Sigmoid colon (tissue), 7 donors: ENCODE measurements around the gene ZNF208. TPM values are rescaled to one million over a fixed set of nuclear protein-coding genes. Genes with fewer than 3 reads are reported as not detected.
A peak's percentile ranks its signal among the peaks of the same experiment; 100 is the strongest.
"Not testable (repeated sequence)": the region's sequence is repeated elsewhere in the genome, so short reads cannot be mapped to it uniquely, and the experiment has no call there.

Experiments used
- DNase-seq: peaks from one replicate; pipeline ENCODE4 v3.0.0-alpha.2; 2019
- H3K27ac ChIP-seq, 4 donors: fragments of 200-600 bp; sonication (generic); one replicate each; pipeline ENCODE4 v1.5.1; 2016 to 2019; ENCODE audit warnings: mild to moderate bottlenecking in 1 of 4
- H3K27me3 ChIP-seq, 3 donors: fragments of 200-600 bp; sonication (generic); one replicate each; pipeline ENCODE4 v1.5.1; 2019; ENCODE audit warnings: mild to moderate bottlenecking in 1 of 3
- H3K36me3 ChIP-seq, 4 donors: fragments of 200-600 bp; sonication (generic); one replicate each; pipeline ENCODE4 v1.5.1; 2016 to 2019
- H3K4me1 ChIP-seq, 4 donors: fragments of 200-600 bp; sonication (generic); one replicate each; pipeline ENCODE4 v1.5.1; 2017 to 2019
- H3K4me3 ChIP-seq, 4 donors: fragments of 200-600 bp; sonication (generic); one replicate each; pipeline ENCODE4 v1.5.1; 2017 to 2019; ENCODE audit warnings: mild to moderate bottlenecking in 2 of 4, moderate library complexity in 1 of 4
- H3K9me3 ChIP-seq, 4 donors: fragments of 200-600 bp in 3 of 4; sonication (generic) in 3 of 4; one replicate each; pipeline versions ENCODE4 v1.5.1 to v1.6.1; 2013 to 2019
- EP300 ChIP-seq, 4 donors: sonication (generic); formaldehyde crosslinking; IDR thresholded peaks; one replicate each; pipeline ENCODE4 v1.6.1; 2017; ENCODE audit warnings: antibody characterized with exemption in 4 of 4
- POLR2A ChIP-seq, 2 donors: fragments of 450-650 bp; IDR thresholded peaks; one replicate each; pipeline ENCODE4 v1.6.1; 2016; ENCODE audit warnings: antibody characterized with exemption in 2 of 2, mild to moderate bottlenecking in 2 of 2, moderate library complexity in 2 of 2
- POLR2AphosphoS5 ChIP-seq, 4 donors: sonication (generic); formaldehyde crosslinking; IDR thresholded peaks; one replicate each; pipeline ENCODE4 v1.6.1; 2017; ENCODE audit warnings: antibody characterized with exemption in 4 of 4
- WGBS, 2 donors: extraction: QIAGEN DNeasy Blood & Tissue Kit; methylation state at CpG; one replicate each; pipeline ENCODE4 v1.1.7; 2013; 5-methylcytosine and 5-hydroxymethylcytosine counted together
- intact Hi-C: fragments of 100-400 bp; cut with DNase I; formaldehyde crosslinking; loops from one replicate; pipeline ENCODE4 v1.15.1; 2023
- polyA plus RNA-seq, 3 donors: library from polyadenylated mRNA; stranded (reverse); fragments of 200-250 nt; gene quantifications; one replicate each; pipeline ENCODE4 v1.2.3, GENCODE V29; 2013
- total RNA-seq, 4 donors: library from RNA; depleted of rRNA; stranded (reverse); fragments of >200 nt; gene quantifications; one replicate each; pipeline ENCODE4 v1.1.0, GENCODE V29; 2016
- TF ChIP-seq, protein P1 (sequence below), 4 experiments: fragments of 450-650 bp in 3 of 4; fragments of 200-600 bp in 1 of 4; IDR thresholded peaks; one replicate each; pipeline ENCODE4 v1.5.1; 2016 to 2019; ENCODE audit warnings: antibody characterized with exemption in 4 of 4, mild to moderate bottlenecking in 3 of 4, moderate library complexity in 2 of 4
- donor health status: healthy with polysubstance abuse.
- donor health status: Bipolar disorder and iron deficiency.
- donor health status: healthy.

Gene ZNF208
- total and polyA plus RNA-seq, 7 donors: 0.28 to 40.2 (median 11.7) TPM; not detected in 2

DNA sequence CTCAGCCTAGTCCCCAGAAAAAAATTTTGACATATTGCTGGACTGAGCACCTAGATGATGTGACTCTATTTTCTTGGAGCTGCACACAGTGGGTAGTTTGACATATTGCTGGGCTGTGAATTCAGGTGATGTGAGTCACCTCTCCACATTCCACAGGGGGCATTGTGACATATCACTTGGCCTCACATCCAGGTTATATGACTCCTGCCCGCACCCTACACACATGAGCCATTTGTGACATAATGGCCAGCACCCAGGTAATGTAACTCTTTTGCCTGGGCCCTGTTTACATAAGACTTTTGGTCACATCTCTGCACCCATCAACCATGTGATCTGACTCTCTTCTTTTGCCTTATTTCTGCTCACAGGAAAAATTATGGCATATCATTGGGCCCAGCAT is 119.7 kb downstream of the ZNF208 start:
- no peaks in the 10 kb centered on the region for H3K36me3 ChIP-seq
- H3K27ac ChIP-seq: no peak overlapping the region
- H3K9me3 ChIP-seq: peaks cover 0 to 1% (median 0%) of the 10 kb centered on the region in 4 donors
- TF ChIP-seq, protein P1, sequence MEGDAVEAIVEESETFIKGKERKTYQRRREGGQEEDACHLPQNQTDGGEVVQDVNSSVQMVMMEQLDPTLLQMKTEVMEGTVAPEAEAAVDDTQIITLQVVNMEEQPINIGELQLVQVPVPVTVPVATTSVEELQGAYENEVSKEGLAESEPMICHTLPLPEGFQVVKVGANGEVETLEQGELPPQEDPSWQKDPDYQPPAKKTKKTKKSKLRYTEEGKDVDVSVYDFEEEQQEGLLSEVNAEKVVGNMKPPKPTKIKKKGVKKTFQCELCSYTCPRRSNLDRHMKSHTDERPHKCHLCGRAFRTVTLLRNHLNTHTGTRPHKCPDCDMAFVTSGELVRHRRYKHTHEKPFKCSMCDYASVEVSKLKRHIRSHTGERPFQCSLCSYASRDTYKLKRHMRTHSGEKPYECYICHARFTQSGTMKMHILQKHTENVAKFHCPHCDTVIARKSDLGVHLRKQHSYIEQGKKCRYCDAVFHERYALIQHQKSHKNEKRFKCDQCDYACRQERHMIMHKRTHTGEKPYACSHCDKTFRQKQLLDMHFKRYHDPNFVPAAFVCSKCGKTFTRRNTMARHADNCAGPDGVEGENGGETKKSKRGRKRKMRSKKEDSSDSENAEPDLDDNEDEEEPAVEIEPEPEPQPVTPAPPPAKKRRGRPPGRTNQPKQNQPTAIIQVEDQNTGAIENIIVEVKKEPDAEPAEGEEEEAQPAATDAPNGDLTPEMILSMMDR (IDR thresholded peaks at IDR 0.05): no peak
- TF ChIP-seq EP300 (IDR thresholded peaks at IDR 0.05) (no peak), POLR2A (IDR thresholded peaks at IDR 0.05) (no peak), POLR2AphosphoS5 (IDR thresholded peaks at IDR 0.05) (no peak)
- DNase-seq: no peak
- intact Hi-C loops: no loop called here
- 74 to 77% methylated on average over 1 of the region's 1 CpG for WGBS, 2 donors
- H3K4me3 ChIP-seq: no peak overlapping the region
- H3K4me1 ChIP-seq: no peaks in the 10 kb centered on the region
- no peaks in the 10 kb centered on the region for H3K27me3 ChIP-seq

DNA sequence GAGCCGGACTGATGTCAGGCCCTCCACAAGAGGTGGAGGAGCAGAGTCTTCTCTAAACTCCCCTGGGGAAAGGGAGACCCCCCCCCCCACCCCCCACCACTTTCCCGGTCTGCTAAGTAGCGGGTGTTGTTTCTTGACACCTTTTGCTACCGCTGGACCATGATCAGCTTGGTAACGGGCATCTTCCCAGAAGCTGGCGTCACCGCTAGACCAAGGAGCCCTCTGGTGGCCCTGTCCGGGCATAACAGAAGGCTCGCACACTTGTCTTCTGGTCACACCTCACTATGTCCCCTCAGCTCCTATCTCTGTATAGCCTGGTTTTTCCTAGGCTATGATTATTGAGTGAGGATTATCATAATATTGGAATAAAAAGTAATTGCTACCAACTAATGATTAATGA is 120.7 kb downstream of the ZNF208 start:
- DNase-seq: not testable (repeated sequence)

DNA sequence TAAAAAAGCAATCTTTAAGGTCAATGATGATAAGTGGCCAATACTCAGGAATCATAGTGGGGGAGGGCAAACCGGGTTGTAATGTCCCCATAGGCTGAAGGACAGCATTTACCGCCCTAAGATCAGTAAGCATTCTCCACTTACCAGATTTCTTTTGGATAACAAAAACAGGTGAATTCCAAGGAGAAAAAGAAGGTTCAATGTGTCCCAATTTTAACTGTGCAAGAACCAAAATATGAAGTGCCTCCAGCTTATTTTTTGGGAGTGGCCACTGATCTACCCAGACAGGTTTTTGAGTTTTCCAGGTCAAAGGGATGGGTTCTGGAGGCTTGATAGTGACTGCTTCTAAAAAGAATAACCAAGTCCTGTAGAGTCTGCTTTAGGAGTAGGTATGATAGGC is 125.2 kb downstream of the ZNF208 start:
- WGBS, 2 donors: 51 to 93% methylated on average over 2 of the region's 2 CpGs
- H3K36me3 ChIP-seq, DNase-seq, H3K9me3 ChIP-seq, H3K4me3 ChIP-seq, intact Hi-C loops, H3K27ac ChIP-seq, H3K27me3 ChIP-seq, H3K4me1 ChIP-seq: not testable (repeated sequence)

More for the DNA sequence above, 120.7 kb downstream of the ZNF208 start:
- H3K9me3 ChIP-seq, H3K27me3 ChIP-seq, H3K36me3 ChIP-seq, intact Hi-C loops, H3K27ac ChIP-seq, H3K4me3 ChIP-seq, H3K4me1 ChIP-seq: not testable (repeated sequence)
- WGBS, 2 donors: 19 to 29% methylated on average over 9 of the region's 9 CpGs
- TF ChIP-seq, protein P1 (IDR thresholded peaks at IDR 0.05): peak in 2 of 4 experiments; percentile 32 to 53

DNA sequence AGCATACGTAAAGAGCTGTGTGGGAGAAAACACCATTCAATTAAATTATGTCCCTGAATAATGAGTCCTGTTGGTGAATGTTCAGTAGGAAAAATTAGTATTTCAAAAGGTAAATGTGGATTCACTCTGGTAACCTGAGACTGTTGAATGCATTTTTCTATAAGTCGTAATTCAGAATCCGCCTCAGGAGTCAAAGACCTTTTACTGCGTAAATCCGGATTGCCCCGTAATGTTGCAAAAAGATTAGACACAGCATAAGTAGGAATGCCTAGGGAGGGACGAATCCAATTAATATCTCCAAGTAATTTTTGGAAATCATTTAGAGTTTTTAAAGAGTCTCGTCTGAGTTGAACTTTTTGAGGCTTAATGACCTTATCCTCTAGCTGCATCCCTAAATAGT is 126.0 kb downstream of the ZNF208 start:
- H3K27ac ChIP-seq, H3K4me3 ChIP-seq, H3K4me1 ChIP-seq, H3K36me3 ChIP-seq, DNase-seq, H3K27me3 ChIP-seq, H3K9me3 ChIP-seq, intact Hi-C loops: not testable (repeated sequence)
- WGBS, 2 donors: 91% methylated on average over 8 of the region's 8 CpGs

DNA sequence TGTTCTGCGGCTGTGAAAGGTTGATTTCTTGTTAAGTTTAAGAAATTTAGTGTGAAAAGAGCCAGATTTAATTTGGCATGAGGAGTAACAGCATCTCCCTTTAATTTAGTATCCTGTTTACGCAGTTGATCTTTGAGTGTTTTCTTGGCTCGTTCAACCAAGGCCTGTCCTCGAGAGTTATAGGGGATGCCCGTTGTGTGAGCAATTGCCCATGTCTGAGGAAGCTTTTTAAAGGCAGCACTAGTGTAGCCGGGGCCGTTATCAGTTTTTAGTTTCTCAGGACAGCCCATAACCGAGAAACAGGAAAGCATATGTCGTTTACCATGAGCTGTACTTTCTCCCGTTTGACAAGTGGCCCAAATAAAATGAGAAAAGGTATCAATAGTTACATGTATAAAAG is 127.2 kb downstream of the ZNF208 start:
- Histone ChIP-seq H3K27me3 (no peaks in the 10 kb centered on the region), H3K4me3 (no peak overlapping the region), H3K27ac (no peak overlapping the region), H3K4me1 (no peaks in the 10 kb centered on the region), H3K9me3 (no peaks in the 10 kb centered on the region), H3K36me3 (no peaks in the 10 kb centered on the region)
- TF ChIP-seq EP300 (IDR thresholded peaks at IDR 0.05) (no peak), POLR2AphosphoS5 (IDR thresholded peaks at IDR 0.05) (no peak)
- TF ChIP-seq, protein P1 (IDR thresholded peaks at IDR 0.05): no peak
- no peak for DNase-seq
- intact Hi-C loops: no loop called here
- WGBS, 2 donors: 73 to 85% methylated on average over 10 of the region's 10 CpGs

Other genes with a start within 250 kb of the ZNF208 start
- gene ZNF100, start 243.4 kb downstream of the ZNF208 start, total RNA-seq: 1 to 10 TPM; 3.8 to 8.4 (median 6.9) TPM
- gene ZNF100, start 243.4 kb downstream of the ZNF208 start, polyA plus RNA-seq: 1 to 10 TPM; 1.2 to 4.0 (median 1.2) TPM
- 10 to 100 TPM; 10.0 to 16.3 (median 12.6) TPM for gene ZNF43, start 174.8 kb downstream of the ZNF208 start, total RNA-seq
- gene ZNF43, start 174.8 kb downstream of the ZNF208 start, polyA plus RNA-seq: 1 to 10 TPM; 1.8 to 6.0 (median 2.5) TPM
- gene ZNF257, start 41.5 kb upstream of the ZNF208 start, total RNA-seq: 1 to 10 TPM in 3 of 4 donors, under 1 TPM in 1; 0.83 to 2.7 (median 2.5) TPM
- 1 to 10 TPM in 1 of 3 donors, under 1 TPM in 2; 0.23 to 2.3 (median 0.60) TPM for gene ZNF257, start 41.5 kb upstream of the ZNF208 start, polyA plus RNA-seq
- 10 to 100 TPM in 1 of 4 donors, 1 to 10 TPM in 3; 5.4 to 14.4 (median 6.6) TPM for gene ZNF676, start 186.0 kb upstream of the ZNF208 start, total RNA-seq
- gene ZNF676, start 186.0 kb upstream of the ZNF208 start, polyA plus RNA-seq: under 1 TPM in 1 of 3 donors, not detected in 2; 0.06 TPM